Osteocyte (in vitro differentiated cells): ENCODE data around the gene HCRT. TPM values are rescaled to one million over a fixed set of nuclear protein-coding genes. Genes with fewer than 3 reads are reported as not detected.
"Not testable (repeated sequence)": the region's sequence is repeated elsewhere in the genome, so short reads cannot be mapped to it uniquely, and the experiment has no call there.

Experiments used
- DNase-seq: peaks from one replicate; pipeline ENCODE4 v3.0.0; 2021; ENCODE audit warnings: mixed read lengths; ENCODE audit not compliant: unreplicated experiment; ENCODE audit errors: extremely low spot score
- H3K27ac Mint-ChIP-seq: one replicate; pipeline ENCODE4 v1.8.0; 2021; ENCODE audit warnings: mild to moderate bottlenecking, mixed read lengths; ENCODE audit not compliant: unreplicated experiment
- H3K27me3 Mint-ChIP-seq: one replicate; pipeline ENCODE4 v1.8.0; 2021; ENCODE audit warnings: mixed read lengths; ENCODE audit not compliant: unreplicated experiment
- H3K36me3 Mint-ChIP-seq: one replicate; pipeline ENCODE4 v1.8.0; 2021; ENCODE audit warnings: mixed read lengths; ENCODE audit not compliant: unreplicated experiment
- H3K4me1 Mint-ChIP-seq: one replicate; pipeline ENCODE4 v1.8.0; 2021; ENCODE audit warnings: mixed read lengths; ENCODE audit not compliant: unreplicated experiment
- H3K4me3 Mint-ChIP-seq: one replicate; pipeline ENCODE4 v1.8.0; 2021; ENCODE audit warnings: mild to moderate bottlenecking, moderate library complexity, mixed read lengths; ENCODE audit not compliant: unreplicated experiment
- H3K9me3 Mint-ChIP-seq: one replicate; pipeline ENCODE4 v1.8.0; 2021; ENCODE audit warnings: mixed read lengths; ENCODE audit not compliant: unreplicated experiment
- CTCF ChIP-seq: fragments of 200-600 bp; sonication (generic); IDR thresholded peaks from 2 replicates; pipeline ENCODE4 v1.5.0; 2021; ENCODE audit warnings: antibody characterized with exemption, mild to moderate bottlenecking, moderate library complexity
- total RNA-seq: library from RNA; stranded (reverse); gene quantifications from 2 replicates; pipeline ENCODE4 v1.2.1, GENCODE V29; 2021

HCRT gene
- total RNA-seq, 1 donor from 2014 or later, result not detected

GRCh38 chr17:42159796-42160530, 25.3 kb downstream of the HCRT start:
- H3K36me3 Mint-ChIP-seq, result no peaks in the 10 kb centered on the region
- no peak overlapping the region for H3K4me3 Mint-ChIP-seq
- no peaks in the 10 kb centered on the region for H3K9me3 Mint-ChIP-seq
- TF ChIP-seq CTCF, result no peak
- peaks cover 13% of the 10 kb centered on the region for H3K4me1 Mint-ChIP-seq
- DNase-seq, result no peak
- H3K27me3 Mint-ChIP-seq, result no peaks in the 10 kb centered on the region
- no peak overlapping the region for H3K27ac Mint-ChIP-seq

- Mint-ChIP-seq H3K4me1 (peaks cover 36% of the 10 kb centered on the region), H3K9me3 (no peaks in the 10 kb centered on the region), H3K27me3 (no peaks in the 10 kb centered on the region), H3K36me3 (peaks cover 3% of the 10 kb centered on the region), H3K27ac (peak overlapping the region; percentile 85), H3K4me3 (peak overlapping the region; percentile 82)
- TF ChIP-seq CTCF, result no peak
- DNase-seq, result no peak
Measured at GRCh38 chr17:42155614-42156045, 29.6 kb downstream of the HCRT start.

- no peaks in the 10 kb centered on the region for H3K27me3 Mint-ChIP-seq
- H3K36me3 Mint-ChIP-seq, result peaks cover 3% of the 10 kb centered on the region
- no peak for DNase-seq
- H3K4me3 Mint-ChIP-seq, result peak overlapping the region; percentile 82
- no peaks in the 10 kb centered on the region for H3K9me3 Mint-ChIP-seq
- H3K4me1 Mint-ChIP-seq, result peaks cover 36% of the 10 kb centered on the region
- no peak for TF ChIP-seq CTCF
- peak overlapping the region; percentile 85 for H3K27ac Mint-ChIP-seq
Measured at GRCh38 chr17:42153919-42154742, 31.1 kb downstream of the HCRT start.

GRCh38 chr17:42146911-42147607, 38.2 kb downstream of the HCRT start:
- Mint-ChIP-seq H3K27ac (no peak overlapping the region), H3K36me3 (peaks cover 14% of the 10 kb centered on the region)

GRCh38 chr17:42143138-42143537, 42.1 kb downstream of the HCRT start:
- H3K27ac Mint-ChIP-seq, H3K4me3 Mint-ChIP-seq, H3K27me3 Mint-ChIP-seq, DNase-seq, H3K9me3 Mint-ChIP-seq: not testable (repeated sequence)
- Mint-ChIP-seq H3K4me1 (peaks cover 11% of the 10 kb centered on the region), H3K36me3 (peaks cover 16% of the 10 kb centered on the region)

More at GRCh38 chr17:42146911-42147607, 38.2 kb downstream of the HCRT start:
- DNase-seq, result no peak
- TF ChIP-seq CTCF, result no peak
- H3K4me1 Mint-ChIP-seq, result peaks cover 16% of the 10 kb centered on the region
- no peaks in the 10 kb centered on the region for H3K27me3 Mint-ChIP-seq
- no peak overlapping the region for H3K4me3 Mint-ChIP-seq
- H3K9me3 Mint-ChIP-seq, result no peaks in the 10 kb centered on the region
